HG03460 (cell line): ENCODE data around the gene ACTL7A.
"Not testable (repeated sequence)": the region's sequence is repeated elsewhere in the genome, so short reads cannot be mapped to it uniquely, and the experiment has no call there.

ENCODE experiments used
- ATAC-seq: cut with Tn5 transposase; IDR thresholded peaks from one replicate; pipeline ENCODE4 v1.9.1; 2021; ENCODE audit not compliant: unreplicated experiment

ACTL7A gene

GRCh38 chr9:108845947-108846346 is 16.1 kb upstream of the ACTL7A start:
- ATAC-seq: no peak

- not testable (repeated sequence) for ATAC-seq
Measured at GRCh38 chr9:108848296-108848695, 13.8 kb upstream of the ACTL7A start.

GRCh38 chr9:108850293-108850897 is 11.7 kb upstream of the ACTL7A start:
- ATAC-seq: no peak

- ATAC-seq: no peak
Measured at GRCh38 chr9:108851138-108851537, 10.9 kb upstream of the ACTL7A start.

GRCh38 chr9:108852079-108852478 is 10.0 kb upstream of the ACTL7A start:
- no peak for ATAC-seq

- no peak for ATAC-seq
Measured at GRCh38 chr9:108854094-108854493, 8.0 kb upstream of the ACTL7A start.

GRCh38 chr9:108854641-108855528 is 7.2 kb upstream of the ACTL7A start:
- no peak for ATAC-seq

GRCh38 chr9:108855529-108855886 is 6.6 kb upstream of the ACTL7A start:
- ATAC-seq: no peak

GRCh38 chr9:108855888-108856287 is 6.2 kb upstream of the ACTL7A start, which contains the start of gene ACTL7B:
ACTL7B (minus strand) TSS chr9:108855986; CDS start chr9:108855930, 56 bp downstream.
- no peak for ATAC-seq

GRCh38 chr9:108857572-108857971 is 4.5 kb upstream of the ACTL7A start:
- no peak for ATAC-seq

GRCh38 chr9:108859459-108860114 is 2.5 kb upstream of the ACTL7A start:
- no peak for ATAC-seq

- ATAC-seq: no peak
Measured at GRCh38 chr9:108860354-108860753, 1.7 kb upstream of the ACTL7A start.

GRCh38 chr9:108860764-108861163 is 1.3 kb upstream of the ACTL7A start:
- ATAC-seq: no peak

- no peak for ATAC-seq
Measured at GRCh38 chr9:108861464-108861863, 602 bp upstream of the ACTL7A start.

GRCh38 chr9:108863891-108864290 is 1.8 kb downstream of the ACTL7A start:
- ATAC-seq: no peak

GRCh38 chr9:108864446-108864845 is 2.4 kb downstream of the ACTL7A start:
- no peak for ATAC-seq

- ATAC-seq: no peak
Measured at GRCh38 chr9:108865037-108865436, 3.0 kb downstream of the ACTL7A start.

- ATAC-seq: no peak
Measured at GRCh38 chr9:108866001-108866420, 3.9 kb downstream of the ACTL7A start.

- ATAC-seq: no peak
Measured at GRCh38 chr9:108867116-108867515, 5.0 kb downstream of the ACTL7A start.

GRCh38 chr9:108867829-108868228 is 5.8 kb downstream of the ACTL7A start:
- no peak for ATAC-seq

- ATAC-seq: no peak
Measured at GRCh38 chr9:108869092-108869725, 7.1 kb downstream of the ACTL7A start.
